CD4-positive, alpha-beta T cell (primary cell): Measurements from ENCODE around the gene CD44. TPM values are rescaled to one million over a fixed set of nuclear protein-coding genes. Genes with fewer than 3 reads are reported as not detected.

Experiments
- ATAC-seq: fragments of 200-7000 bp; cut with Tn5 transposase; one replicate; pipeline ENCODE4 v1.10.0; 2022; ENCODE audit warnings: mild to moderate bottlenecking; ENCODE audit not compliant: poor library complexity
- CTCF ChIA-PET: fragments of 350-600 bp; sonication (Branson Sonifier 250); formaldehyde crosslinking; loops from one replicate; lab custom pipeline; 2021; ENCODE audit warnings: antibody characterized with exemption, inconsistent platforms; lab: Charles Lee
- POLR2A ChIA-PET: fragments of 350-600 bp; sonication (Branson Sonifier 250); formaldehyde crosslinking; loops from one replicate; lab custom pipeline; 2021; ENCODE audit warnings: antibody characterized with exemption, inconsistent platforms; lab: Charles Lee
- DNase-seq, 14 experiments: peaks; one replicate each; pipeline ENCODE4 v3.0.0-alpha.2; 2013 to 2020; ENCODE audit warnings: mixed read lengths in 2 of 14
- H3K27ac ChIP-seq, 2 donors: one replicate each; pipeline versions ENCODE4 v1.5.1 to v1.7.0; 2013; ENCODE audit warnings: low read length in 2 of 2, low read depth in 1 of 2, mild to moderate bottlenecking in 1 of 2
- H3K27me3 ChIP-seq, 2 experiments: 1 replicate in 1 of 2; 2 replicates in 1 of 2; pipeline versions ENCODE4 v1.6.1 to v1.7.0; 2013; ENCODE audit warnings: low read length in 2 of 2, control low read depth in 1 of 2, mild to moderate bottlenecking in 1 of 2, moderate library complexity in 1 of 2; ENCODE audit not compliant: insufficient read depth in 2 of 2, control insufficient read depth in 1 of 2
- H3K36me3 ChIP-seq: one replicate; pipeline ENCODE4 v1.6.1; 2013; ENCODE audit warnings: low read length, control low read depth; ENCODE audit not compliant: insufficient read depth
- H3K4me1 ChIP-seq: one replicate; pipeline ENCODE4 v1.6.1; 2013; ENCODE audit warnings: low read length, control low read depth; ENCODE audit not compliant: insufficient read depth
- H3K4me3 ChIP-seq: one replicate; pipeline ENCODE4 v1.5.1; 2013; ENCODE audit warnings: mild to moderate bottlenecking, low read length, moderate library complexity
- H3K9me3 ChIP-seq, 2 experiments: 1 replicate in 1 of 2; 2 replicates in 1 of 2; pipeline versions ENCODE4 v1.6.1 to v1.7.0; 2013; ENCODE audit warnings: low read length in 2 of 2, mild to moderate bottlenecking in 2 of 2, control low read depth in 1 of 2, moderate library complexity in 1 of 2; ENCODE audit not compliant: control insufficient read depth in 1 of 2, insufficient read depth in 1 of 2
- H3K27ac Mint-ChIP-seq: one replicate; pipeline ENCODE4 v1.8.0; 2020; ENCODE audit warnings: mixed read lengths
- H3K27me3 Mint-ChIP-seq: one replicate; pipeline ENCODE4 v1.8.0; 2021; ENCODE audit warnings: mixed read lengths
- H3K36me3 Mint-ChIP-seq: one replicate; pipeline ENCODE4 v1.8.0; 2021; ENCODE audit warnings: low read depth, mixed read lengths
- H3K4me1 Mint-ChIP-seq: one replicate; pipeline ENCODE4 v1.8.0; 2021; ENCODE audit warnings: low read depth, mixed read lengths
- H3K4me3 Mint-ChIP-seq: one replicate; pipeline ENCODE4 v1.8.0; 2020; ENCODE audit warnings: mild to moderate bottlenecking, mixed read lengths
- H3K9me3 Mint-ChIP-seq: one replicate; pipeline ENCODE4 v1.8.0; 2020; ENCODE audit warnings: mixed read lengths
- intact Hi-C, 2 experiments: fragments of 100-400 bp; cut with DNase I in 1 of 2; cut with micrococcal nuclease in 1 of 2; formaldehyde crosslinking; loops; one replicate each; pipeline versions ENCODE4 v1.15.1 to v1.9.0; 2023 to 2025; cut with DNase I, micrococcal nuclease
- total RNA-seq, 174 experiments: library from RNA in 2 of 174; stranded (reverse) in 2 of 174; gene quantifications; one replicate each; pipeline ENCODE4 v1.2.3 and lab custom pipeline; 2021 to 2026
- TF ChIP-seq, protein P1 (sequence below): fragments of 200-600 bp; IDR thresholded peaks from one replicate; pipeline ENCODE4 v1.8.0; 2022; ENCODE audit warnings: antibody characterized with exemption, mild to moderate bottlenecking

CD44 gene
- total RNA-seq, 2 experiments from 2014 or later, result 1,283 to 1,330 TPM

DNA sequence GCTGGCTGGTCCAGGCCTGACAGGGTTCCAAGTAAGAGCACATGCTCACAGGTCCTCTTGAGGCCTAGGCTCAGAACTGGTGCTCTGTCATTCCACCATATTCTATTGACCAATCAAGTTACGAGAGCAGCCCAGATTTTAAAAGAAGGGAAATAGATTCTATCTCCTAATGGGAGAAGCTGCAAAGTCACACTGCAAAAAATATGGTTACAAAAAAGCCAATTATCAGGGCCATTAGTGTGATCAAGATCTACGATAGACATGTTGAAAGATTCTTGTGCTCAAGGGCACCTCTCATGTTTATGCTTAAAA lies 96.1 kb downstream of the CD44 start:
- H3K4me3 ChIP-seq, result no peak overlapping the region
- ChIA-PET CTCF (no interaction called here), POLR2A (interaction anchor here (0.7 to 5.4 kb wide), 9 partner anchors 9 to 228 kb away, joined by 3 to 44 read pairs (median 4); no protein-coding TSS in a partner anchor)
- peaks cover 80% of the 10 kb centered on the region for H3K4me1 Mint-ChIP-seq
- peaks cover 60% of the 10 kb centered on the region for H3K36me3 Mint-ChIP-seq
- TF ChIP-seq, protein P1, sequence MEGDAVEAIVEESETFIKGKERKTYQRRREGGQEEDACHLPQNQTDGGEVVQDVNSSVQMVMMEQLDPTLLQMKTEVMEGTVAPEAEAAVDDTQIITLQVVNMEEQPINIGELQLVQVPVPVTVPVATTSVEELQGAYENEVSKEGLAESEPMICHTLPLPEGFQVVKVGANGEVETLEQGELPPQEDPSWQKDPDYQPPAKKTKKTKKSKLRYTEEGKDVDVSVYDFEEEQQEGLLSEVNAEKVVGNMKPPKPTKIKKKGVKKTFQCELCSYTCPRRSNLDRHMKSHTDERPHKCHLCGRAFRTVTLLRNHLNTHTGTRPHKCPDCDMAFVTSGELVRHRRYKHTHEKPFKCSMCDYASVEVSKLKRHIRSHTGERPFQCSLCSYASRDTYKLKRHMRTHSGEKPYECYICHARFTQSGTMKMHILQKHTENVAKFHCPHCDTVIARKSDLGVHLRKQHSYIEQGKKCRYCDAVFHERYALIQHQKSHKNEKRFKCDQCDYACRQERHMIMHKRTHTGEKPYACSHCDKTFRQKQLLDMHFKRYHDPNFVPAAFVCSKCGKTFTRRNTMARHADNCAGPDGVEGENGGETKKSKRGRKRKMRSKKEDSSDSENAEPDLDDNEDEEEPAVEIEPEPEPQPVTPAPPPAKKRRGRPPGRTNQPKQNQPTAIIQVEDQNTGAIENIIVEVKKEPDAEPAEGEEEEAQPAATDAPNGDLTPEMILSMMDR, result no peak
- no peaks in the 10 kb centered on the region for H3K27me3 ChIP-seq
- H3K9me3 Mint-ChIP-seq, result peaks cover 22% of the 10 kb centered on the region
- H3K9me3 ChIP-seq, result peaks cover 5 to 13% of the 10 kb centered on the region in 2 experiments
- no peak for ATAC-seq
- DNase-seq, result no peak
- H3K27ac Mint-ChIP-seq, result peak overlapping the region; percentile 77
- peaks cover 38% of the 10 kb centered on the region for H3K4me1 ChIP-seq
- intact Hi-C loops, result loop anchor here (5.0 kb wide), 4 partner anchors 68 to 152 kb away; no protein-coding TSS in a partner anchor
- no peaks in the 10 kb centered on the region for H3K27me3 Mint-ChIP-seq
- H3K36me3 ChIP-seq, result peaks cover 23% of the 10 kb centered on the region
- peak overlapping the region; percentile 21 for H3K4me3 Mint-ChIP-seq
- no peak overlapping the region for H3K27ac ChIP-seq

DNA sequence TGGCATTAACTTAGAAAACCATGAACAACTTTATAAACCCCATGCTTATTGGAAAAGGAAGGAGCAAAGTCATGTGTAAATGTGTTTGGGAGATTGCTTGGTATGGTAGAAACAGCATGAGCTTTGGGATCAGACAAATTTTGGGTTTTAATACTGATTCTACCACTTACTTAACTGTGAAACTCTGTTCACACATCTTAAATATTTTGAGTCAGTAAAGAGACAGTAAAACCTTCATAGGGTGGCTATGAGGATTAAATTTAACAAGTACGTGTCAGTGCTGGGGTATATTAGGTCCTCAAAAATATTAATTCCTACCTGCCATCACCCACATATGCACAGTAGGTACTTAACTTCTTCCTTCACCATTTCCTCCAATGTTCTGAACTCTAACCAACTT lies 96.5 kb downstream of the CD44 start:
- no peak for DNase-seq
- peaks cover 56% of the 10 kb centered on the region for H3K36me3 Mint-ChIP-seq
- H3K27me3 Mint-ChIP-seq, result no peaks in the 10 kb centered on the region
- no peak overlapping the region for H3K4me3 ChIP-seq
- peaks cover 20% of the 10 kb centered on the region for H3K36me3 ChIP-seq
- peaks cover 38% of the 10 kb centered on the region for H3K4me1 ChIP-seq
- TF ChIP-seq, protein P1, result no peak
- no peak overlapping the region for H3K27ac ChIP-seq
- ChIA-PET POLR2A (interaction anchor here (0.6 to 5.4 kb wide), 18 partner anchors 9 to 229 kb away, joined by 3 to 44 read pairs (median 3); no protein-coding TSS in a partner anchor), CTCF (interaction anchor here (1.0 to 1.4 kb wide), 2 partner anchors 70 to 199 kb away, joined by 3 to 6 read pairs; no protein-coding TSS in a partner anchor)
- H3K27ac Mint-ChIP-seq, result peak overlapping the region; percentile 77
- no peaks in the 10 kb centered on the region for H3K27me3 ChIP-seq
- peaks cover 22% of the 10 kb centered on the region for H3K9me3 Mint-ChIP-seq
- peaks cover 76% of the 10 kb centered on the region for H3K4me1 Mint-ChIP-seq
- no peak for ATAC-seq
- peak overlapping the region; percentile 72 for H3K4me3 Mint-ChIP-seq
- H3K9me3 ChIP-seq, result peaks cover 5 to 13% of the 10 kb centered on the region in 2 experiments
- intact Hi-C loops, result loop anchor here (5.0 kb wide), 4 partner anchors 68 to 152 kb away; no protein-coding TSS in a partner anchor

DNA sequence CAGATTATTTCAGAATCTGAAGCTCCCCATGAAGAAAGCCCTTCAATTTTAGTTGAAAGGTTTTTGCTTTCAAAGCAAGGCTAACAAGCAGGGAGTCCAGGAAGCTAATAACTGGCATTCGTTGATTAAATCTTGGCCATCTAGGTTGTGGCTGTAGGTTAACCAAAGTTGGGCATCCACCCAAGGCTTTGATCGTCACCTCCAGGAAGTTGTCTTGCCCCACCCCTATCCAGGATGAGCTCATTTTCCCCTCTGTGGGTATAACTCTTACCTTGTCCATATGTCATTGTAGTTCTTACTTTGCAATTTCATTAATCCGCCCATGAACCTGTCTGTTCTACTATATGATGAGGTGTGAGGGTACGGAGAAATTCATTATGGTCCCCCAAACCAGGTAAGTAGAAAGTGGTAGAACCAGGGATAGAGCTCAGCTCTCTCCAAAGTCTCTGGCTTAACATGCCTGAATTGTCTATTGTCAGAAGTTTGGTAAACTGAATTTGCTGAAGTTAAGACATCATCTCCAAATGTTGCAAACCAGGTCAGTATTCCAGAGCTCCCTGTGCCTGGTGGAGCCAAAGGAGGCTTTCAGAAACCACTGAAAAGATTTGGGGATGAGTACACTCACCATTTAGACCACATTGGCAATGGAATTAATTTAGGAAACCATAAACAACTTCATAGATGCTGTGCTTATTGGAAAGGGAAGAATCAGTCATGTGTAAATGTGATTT lies 97.1 kb downstream of the CD44 start:
- H3K4me1 ChIP-seq, result peaks cover 38% of the 10 kb centered on the region
- H3K4me1 Mint-ChIP-seq, result peaks cover 76% of the 10 kb centered on the region
- POLR2A ChIA-PET, result interaction anchor here (0.6 to 5.4 kb wide), 19 partner anchors 8 to 319 kb away, joined by 3 to 44 read pairs (median 3); no protein-coding TSS in a partner anchor
- H3K27me3 Mint-ChIP-seq, result no peaks in the 10 kb centered on the region
- H3K36me3 ChIP-seq, result peaks cover 13% of the 10 kb centered on the region
- peak overlapping the region; percentile 77 for H3K27ac Mint-ChIP-seq
- no peak overlapping the region for H3K4me3 ChIP-seq
- peaks cover 50% of the 10 kb centered on the region for H3K36me3 Mint-ChIP-seq
- H3K27me3 ChIP-seq, result no peaks in the 10 kb centered on the region
- intact Hi-C loops, result loop anchor here (1.0 to 5.0 kb wide), 5 partner anchors 11 to 151 kb away; no protein-coding TSS in a partner anchor
- peaks cover 19% of the 10 kb centered on the region for H3K9me3 Mint-ChIP-seq
- CTCF ChIA-PET, result interaction anchor here (1.0 to 1.4 kb wide), 2 partner anchors 70 to 200 kb away, joined by 3 to 6 read pairs; no protein-coding TSS in a partner anchor
- H3K4me3 Mint-ChIP-seq, result peak overlapping the region; percentile 72
- ATAC-seq, result peak; percentile 88
- DNase-seq, result peak; percentile 28 to 92 (median 64)
- TF ChIP-seq, protein P1, result no peak
- H3K27ac ChIP-seq, result no peak overlapping the region
- peaks cover 5 to 13% of the 10 kb centered on the region in 2 experiments for H3K9me3 ChIP-seq
